Thoracic aorta (tissue), 2 donors: Measurements from ENCODE around the gene IER2. TPM values are rescaled to one million over a fixed set of nuclear protein-coding genes. Genes with fewer than 3 reads are reported as not detected.

Experiments used
- ATAC-seq: fragments of 150-250 bp; one replicate; pipeline ENCODE4 v1.8.0; 2017; ENCODE audit warnings: low read depth; ENCODE audit not compliant: insufficient number of reproducible peaks, low FRiP score
- DNase-seq: peaks from one replicate; pipeline ENCODE4 v3.0.0-alpha.2; 2020; ENCODE audit warnings: low spot score
- H3K27ac ChIP-seq, 2 donors: fragments of 200-600 bp; sonication (generic); 1 replicate in 1 of 2; 2 replicates in 1 of 2; pipeline ENCODE4 v1.5.1; 2016; ENCODE audit warnings: mild to moderate bottlenecking in 2 of 2, moderate library complexity in 2 of 2
- H3K27me3 ChIP-seq: fragments of 200-600 bp; sonication (generic); replicated peaks from 2 replicates; pipeline ENCODE4 v1.6.0; 2016; ENCODE audit warnings: mild to moderate bottlenecking; ENCODE audit not compliant: insufficient read depth
- H3K36me3 ChIP-seq: fragments of 200-600 bp; sonication (generic); one replicate; pipeline ENCODE4 v1.5.1; 2016
- H3K4me1 ChIP-seq, 2 donors: fragments of 200-600 bp; sonication (generic); 1 replicate in 1 of 2; 2 replicates in 1 of 2; pipeline versions ENCODE4 v1.5.1 to v1.6.0; 2016; ENCODE audit warnings: low read depth in 2 of 2, mild to moderate bottlenecking in 1 of 2; ENCODE audit not compliant: control insufficient read depth in 1 of 2
- H3K4me3 ChIP-seq: fragments of 200-600 bp; sonication (generic); 2 replicates; pipeline ENCODE4 v1.5.1; 2016; ENCODE audit warnings: mild to moderate bottlenecking
- H3K9me3 ChIP-seq: fragments of 200-600 bp; sonication (generic); 2 replicates; pipeline ENCODE4 v1.5.1; 2016
- total RNA-seq, 2 donors: library from RNA; depleted of rRNA; stranded (reverse); fragments of >200 nt; gene quantifications; one replicate each; pipeline versions ENCODE4 v1.1.0 to v1.2.3, GENCODE V29; 2016
- TF ChIP-seq, protein P1 (sequence below): fragments of 200-600 bp; sonication (generic); IDR thresholded peaks from one replicate; pipeline ENCODE4 v1.5.1; 2019; ENCODE audit warnings: antibody characterized with exemption

Gene IER2
- total RNA-seq, 2 donors from 2014 or later: 125 to 440 TPM

DNA sequence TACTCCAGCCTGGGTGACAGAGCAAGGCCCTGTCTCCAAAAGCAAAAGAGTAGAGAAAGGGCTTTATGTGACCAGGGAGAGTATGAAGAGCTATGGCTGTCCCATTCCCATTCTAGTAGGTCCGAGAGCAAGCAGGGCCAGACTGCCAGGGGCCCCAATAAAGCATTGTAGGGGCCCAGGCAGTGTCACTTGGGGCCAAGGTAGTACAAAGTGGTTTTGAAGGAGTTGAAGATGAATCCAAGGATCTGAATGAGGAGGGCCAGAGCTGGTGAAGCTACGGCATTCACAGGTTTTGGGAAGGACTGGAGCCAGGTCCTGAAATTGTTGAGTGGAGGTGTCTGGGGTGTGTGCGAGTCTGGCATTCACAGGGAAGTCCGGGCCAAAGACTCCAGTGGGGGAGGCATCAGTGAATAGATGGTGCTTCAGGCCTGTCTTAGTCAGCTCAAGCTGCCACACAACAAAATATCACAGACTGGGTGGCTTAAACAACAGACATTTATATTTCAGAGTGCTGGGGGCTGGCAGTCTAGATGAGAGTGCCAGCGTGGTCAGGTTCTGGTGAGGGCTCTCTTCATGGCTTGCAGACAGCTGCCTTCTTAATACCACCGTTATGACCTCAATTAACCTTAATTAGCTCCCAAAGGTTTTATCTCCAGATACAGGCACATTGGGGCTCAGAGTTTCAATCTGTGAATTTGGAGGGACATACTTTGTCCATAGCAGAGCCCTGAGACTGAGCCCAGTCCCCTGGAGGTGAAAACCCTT lies 22.2 kb upstream of the IER2 start:
- Histone ChIP-seq H3K4me3 (no peak overlapping the region), H3K4me1 (no peaks in the 10 kb centered on the region), H3K27me3 (no peaks in the 10 kb centered on the region), H3K27ac (no peak overlapping the region), H3K36me3 (no peaks in the 10 kb centered on the region), H3K9me3 (no peaks in the 10 kb centered on the region)
- DNase-seq: no peak
- TF ChIP-seq, protein P1, sequence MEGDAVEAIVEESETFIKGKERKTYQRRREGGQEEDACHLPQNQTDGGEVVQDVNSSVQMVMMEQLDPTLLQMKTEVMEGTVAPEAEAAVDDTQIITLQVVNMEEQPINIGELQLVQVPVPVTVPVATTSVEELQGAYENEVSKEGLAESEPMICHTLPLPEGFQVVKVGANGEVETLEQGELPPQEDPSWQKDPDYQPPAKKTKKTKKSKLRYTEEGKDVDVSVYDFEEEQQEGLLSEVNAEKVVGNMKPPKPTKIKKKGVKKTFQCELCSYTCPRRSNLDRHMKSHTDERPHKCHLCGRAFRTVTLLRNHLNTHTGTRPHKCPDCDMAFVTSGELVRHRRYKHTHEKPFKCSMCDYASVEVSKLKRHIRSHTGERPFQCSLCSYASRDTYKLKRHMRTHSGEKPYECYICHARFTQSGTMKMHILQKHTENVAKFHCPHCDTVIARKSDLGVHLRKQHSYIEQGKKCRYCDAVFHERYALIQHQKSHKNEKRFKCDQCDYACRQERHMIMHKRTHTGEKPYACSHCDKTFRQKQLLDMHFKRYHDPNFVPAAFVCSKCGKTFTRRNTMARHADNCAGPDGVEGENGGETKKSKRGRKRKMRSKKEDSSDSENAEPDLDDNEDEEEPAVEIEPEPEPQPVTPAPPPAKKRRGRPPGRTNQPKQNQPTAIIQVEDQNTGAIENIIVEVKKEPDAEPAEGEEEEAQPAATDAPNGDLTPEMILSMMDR: no peak
- ATAC-seq: no peak

DNA sequence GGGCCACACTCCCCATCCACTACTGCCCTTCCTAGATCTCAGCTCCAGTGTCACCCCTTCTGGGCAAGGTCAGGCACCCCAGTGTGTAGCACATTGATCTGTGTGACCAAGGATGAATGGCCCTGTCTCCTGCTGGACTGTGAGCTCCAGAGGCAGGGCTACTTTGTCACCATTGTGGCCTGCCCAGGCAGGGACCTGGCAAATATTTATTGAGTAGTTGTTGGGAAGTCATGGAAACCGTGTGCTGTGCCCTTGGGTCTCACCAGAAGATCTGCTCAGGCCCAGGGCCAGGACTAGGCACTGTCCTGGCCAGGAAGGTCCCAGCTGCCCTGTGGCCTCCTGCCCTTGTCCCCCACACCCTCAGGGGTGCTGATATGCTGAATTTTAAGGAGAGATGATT lies 21.6 kb upstream of the IER2 start:
- Histone ChIP-seq H3K4me3 (no peak overlapping the region), H3K9me3 (no peaks in the 10 kb centered on the region), H3K36me3 (no peaks in the 10 kb centered on the region), H3K4me1 (no peaks in the 10 kb centered on the region), H3K27ac (no peak overlapping the region), H3K27me3 (no peaks in the 10 kb centered on the region)
- DNase-seq: no peak
- ATAC-seq: no peak
- TF ChIP-seq, protein P1: no peak

DNA sequence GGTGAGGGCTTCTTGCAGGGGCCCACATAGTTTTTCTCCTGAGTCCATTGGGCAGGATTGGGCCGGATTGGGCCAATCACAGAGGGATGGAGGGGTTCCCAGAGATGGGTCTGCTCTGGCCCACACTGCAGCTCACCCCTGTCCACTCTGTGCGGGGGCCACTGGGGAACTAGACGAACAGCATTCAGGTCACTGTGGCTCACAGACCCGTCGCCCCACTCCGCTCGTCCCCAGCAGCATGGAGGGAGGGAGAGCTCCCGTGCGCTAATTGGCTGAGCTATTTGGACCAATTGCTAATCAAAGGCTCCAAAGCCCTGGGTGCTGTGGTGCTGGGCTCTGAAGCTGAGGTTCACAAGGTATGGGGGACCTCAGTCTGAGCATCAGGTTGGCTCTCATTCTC lies 20.8 kb upstream of the IER2 start:
- DNase-seq: no peak
- TF ChIP-seq, protein P1: no peak
- no peaks in the 10 kb centered on the region for H3K36me3 ChIP-seq
- H3K4me3 ChIP-seq: no peak overlapping the region
- H3K4me1 ChIP-seq: peaks cover 0 to 3% of the 10 kb centered on the region in 2 donors
- H3K27ac ChIP-seq: no peak overlapping the region
- no peaks in the 10 kb centered on the region for H3K9me3 ChIP-seq
- no peak for ATAC-seq
- no peaks in the 10 kb centered on the region for H3K27me3 ChIP-seq

DNA sequence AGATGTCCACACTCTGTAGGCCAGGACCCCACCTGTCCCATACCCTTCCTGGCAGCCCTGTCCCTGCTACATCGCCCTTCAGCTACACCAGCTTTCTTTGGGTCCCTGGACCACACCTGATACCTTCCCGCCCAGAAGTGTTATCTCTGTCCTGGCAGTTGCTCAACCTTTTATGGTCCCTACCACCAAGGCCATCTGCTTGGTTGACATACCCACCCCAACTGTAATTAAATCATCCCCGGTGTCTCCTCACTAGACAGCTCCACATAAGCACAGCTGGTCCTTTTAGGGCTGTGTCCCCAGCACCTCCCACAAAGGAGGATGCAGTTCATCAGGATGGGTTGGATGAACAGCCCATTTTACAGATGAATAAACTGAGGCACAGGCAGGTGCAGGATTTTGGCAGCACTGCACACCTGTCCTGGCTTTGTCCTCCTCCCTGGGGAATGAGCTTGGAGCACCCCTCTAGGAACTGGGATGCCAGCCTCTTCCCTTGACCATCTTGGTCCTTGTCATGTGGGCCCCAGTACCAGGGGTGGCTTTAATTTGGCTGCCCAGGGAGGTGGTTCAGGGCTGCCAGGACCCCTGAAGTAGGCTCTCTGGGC lies 19.2 kb upstream of the IER2 start:
- H3K27ac ChIP-seq: no peak overlapping the region
- no peaks in the 10 kb centered on the region for H3K27me3 ChIP-seq
- DNase-seq: no peak
- H3K36me3 ChIP-seq: peaks cover 7% of the 10 kb centered on the region
- ATAC-seq: no peak
- H3K4me3 ChIP-seq: no peak overlapping the region
- peaks cover 0 to 4% of the 10 kb centered on the region in 2 donors for H3K4me1 ChIP-seq
- TF ChIP-seq, protein P1: no peak
- H3K9me3 ChIP-seq: no peaks in the 10 kb centered on the region

DNA sequence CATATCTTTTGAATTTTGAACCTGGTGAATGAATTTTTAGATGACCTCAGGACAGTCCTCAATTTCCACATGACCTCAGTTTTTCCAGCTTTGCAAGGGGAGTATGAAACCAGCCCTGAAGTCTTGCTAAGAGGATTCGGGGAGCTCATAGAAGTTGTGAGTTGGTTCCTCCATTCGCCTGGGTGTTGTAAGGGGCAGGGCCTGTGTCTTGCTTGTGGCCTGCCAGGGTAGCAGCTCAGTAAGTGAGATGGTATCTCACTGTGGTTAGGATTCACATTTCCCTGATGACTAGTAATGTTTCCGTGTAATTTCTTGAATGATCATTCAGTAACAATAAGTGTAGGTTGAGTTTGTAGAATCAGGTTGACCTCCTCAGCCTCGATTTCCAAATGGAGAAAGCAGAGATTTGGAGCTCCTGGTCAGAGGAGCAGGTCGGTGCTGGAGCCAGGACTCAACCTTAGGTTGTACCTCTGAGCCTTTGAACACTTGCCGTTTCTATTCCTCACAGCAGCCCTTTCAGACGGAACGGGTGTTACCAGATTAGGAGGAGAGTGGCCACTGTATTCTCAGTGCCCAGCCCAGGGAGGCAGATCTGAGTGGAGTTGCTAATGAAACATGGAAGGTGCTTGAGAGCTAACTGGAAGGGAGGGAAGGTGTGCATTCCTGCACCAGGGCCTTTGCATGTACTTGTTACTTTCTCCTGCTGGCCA lies 17.6 kb upstream of the IER2 start:
- no peaks in the 10 kb centered on the region for H3K27me3 ChIP-seq
- DNase-seq: no peak
- H3K36me3 ChIP-seq: peaks cover 17% of the 10 kb centered on the region
- H3K9me3 ChIP-seq: no peaks in the 10 kb centered on the region
- no peak overlapping the region for H3K27ac ChIP-seq
- no peak for ATAC-seq
- peaks cover 0 to 4% of the 10 kb centered on the region in 2 donors for H3K4me1 ChIP-seq
- no peak overlapping the region for H3K4me3 ChIP-seq
- TF ChIP-seq, protein P1: no peak
